Renal cortex interstitium (tissue), 11 donors: ENCODE results near the gene FAT3. TPM values are rescaled to one million over a fixed set of nuclear protein-coding genes. Genes with fewer than 3 reads are reported as not detected.

Source experiments
- DNase-seq, 11 donors: peaks; one replicate each; pipeline ENCODE4 v3.0.0-alpha.2; 2013; ENCODE audit warnings: low read depth in 9 of 11, low spot score in 4 of 11; ENCODE audit errors: extremely low read depth in 1 of 11
- polyA plus RNA-seq, 3 donors: library from polyadenylated mRNA; unstranded; fragments of 120-200 nt; gene quantifications; one replicate each; pipeline ENCODE4 v1.2.1, GENCODE V29; 2013; ENCODE audit not compliant: insufficient read length in 3 of 3

The FAT3 gene
- polyA plus RNA-seq, 3 donors = 9.7 to 10.5 (median 10.3) TPM

- DNase-seq = peak in 5 of 11 donors; percentile 25 to 53 (median 33)
These were observed 1.1 kb downstream of the FAT3 start for GRCh38 chr11:92225568-92226330.

- DNase-seq = peak in 3 of 11 donors; percentile 13 to 31 (median 29)
These were observed 2.0 kb downstream of the FAT3 start for GRCh38 chr11:92226331-92227229.

GRCh38 chr11:92227230-92227814, 2.7 kb downstream of the FAT3 start:
- DNase-seq = peak in 1 of 11 donors; percentile 17

GRCh38 chr11:92227959-92228935, 3.6 kb downstream of the FAT3 start:
- no peak for DNase-seq

- DNase-seq = no peak
These were observed 12.2 kb downstream of the FAT3 start for GRCh38 chr11:92236856-92237255.

- DNase-seq = no peak
These were observed 16.3 kb downstream of the FAT3 start for GRCh38 chr11:92240916-92241315.

GRCh38 chr11:92245700-92246271, 21.2 kb downstream of the FAT3 start:
- DNase-seq = no peak

GRCh38 chr11:92246630-92247029, 22.0 kb downstream of the FAT3 start:
- DNase-seq = no peak

- no peak for DNase-seq
These were observed 24.6 kb downstream of the FAT3 start for GRCh38 chr11:92249156-92249753.

- no peak for DNase-seq
These were observed 27.4 kb downstream of the FAT3 start for GRCh38 chr11:92251980-92252379.

GRCh38 chr11:92253421-92253820, 28.8 kb downstream of the FAT3 start:
- no peak for DNase-seq

- DNase-seq = no peak
These were observed 29.3 kb downstream of the FAT3 start for GRCh38 chr11:92253945-92254344.

GRCh38 chr11:92257536-92257935, 32.9 kb downstream of the FAT3 start:
- DNase-seq = no peak

- no peak for DNase-seq
These were observed 35.2 kb downstream of the FAT3 start for GRCh38 chr11:92259861-92260260.

- DNase-seq = no peak
These were observed 39.7 kb downstream of the FAT3 start for GRCh38 chr11:92264350-92264749.

GRCh38 chr11:92266806-92267205, 42.2 kb downstream of the FAT3 start:
- peak in 1 of 11 donors; percentile 21 for DNase-seq

GRCh38 chr11:92267278-92267677, 42.7 kb downstream of the FAT3 start:
- no peak for DNase-seq

GRCh38 chr11:92267968-92268367, 43.4 kb downstream of the FAT3 start:
- DNase-seq = no peak
